GM19395 (cell line): ENCODE measurements around the gene CELA3B.
"Not testable (repeated sequence)": the region's sequence is repeated elsewhere in the genome, so short reads cannot be mapped to it uniquely, and the experiment has no call there.

Experiments used
- ATAC-seq: cut with Tn5 transposase; IDR thresholded peaks from one replicate; pipeline ENCODE4 v1.9.1; 2021; ENCODE audit warnings: mild to moderate bottlenecking, moderate library complexity; ENCODE audit not compliant: unreplicated experiment

The CELA3B gene

DNA sequence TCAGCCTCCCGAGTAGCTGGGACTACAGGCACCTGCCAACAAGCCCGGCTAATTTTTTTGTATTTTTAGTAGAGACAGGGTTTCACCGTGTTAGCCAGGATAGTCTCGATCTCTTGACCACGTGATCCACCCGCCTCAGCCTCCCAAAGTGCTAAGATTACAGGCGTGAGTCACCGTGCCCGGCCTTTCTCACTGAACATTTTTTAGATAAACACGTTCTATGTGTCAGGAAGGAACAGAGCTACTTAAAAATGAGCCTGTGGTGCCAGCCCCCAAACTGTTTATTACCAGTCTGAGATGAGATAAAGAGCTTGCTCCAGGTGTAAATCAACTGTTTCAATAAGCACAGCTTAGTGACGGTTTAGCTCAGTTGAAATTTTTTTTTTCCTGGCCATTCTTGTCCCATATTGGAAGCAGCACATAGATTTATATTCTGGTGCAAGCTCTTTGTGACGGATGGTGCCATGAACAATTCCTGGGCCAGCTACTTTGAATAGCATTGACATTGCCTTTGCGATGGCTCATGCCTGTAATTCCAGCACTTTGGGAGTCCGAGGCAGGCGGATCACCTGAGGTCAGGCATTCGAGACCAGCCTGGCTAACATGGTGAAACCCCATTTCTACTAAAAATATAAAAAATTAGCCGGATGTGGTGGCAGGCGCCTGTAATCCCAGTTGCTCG lies 33.7 kb upstream of the CELA3B start:
- ATAC-seq = not testable (repeated sequence)

DNA sequence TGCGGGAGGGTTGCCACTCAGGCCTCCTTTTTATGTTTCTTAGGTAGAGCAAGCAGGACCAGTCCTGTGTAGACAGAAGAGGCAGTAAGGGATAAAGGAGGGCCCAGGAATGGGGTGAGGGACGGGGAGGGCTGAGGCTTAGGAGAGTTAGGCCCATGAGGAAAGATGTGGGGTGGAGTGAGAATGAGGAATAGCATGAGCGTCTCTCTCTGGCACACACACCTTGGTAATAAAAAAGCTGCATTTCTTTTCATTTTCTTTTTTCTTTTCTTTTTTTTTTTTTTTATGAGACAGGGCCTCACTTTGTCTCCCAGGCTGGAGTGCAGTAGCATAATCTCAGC lies 32.1 kb upstream of the CELA3B start:
- no peak for ATAC-seq

DNA sequence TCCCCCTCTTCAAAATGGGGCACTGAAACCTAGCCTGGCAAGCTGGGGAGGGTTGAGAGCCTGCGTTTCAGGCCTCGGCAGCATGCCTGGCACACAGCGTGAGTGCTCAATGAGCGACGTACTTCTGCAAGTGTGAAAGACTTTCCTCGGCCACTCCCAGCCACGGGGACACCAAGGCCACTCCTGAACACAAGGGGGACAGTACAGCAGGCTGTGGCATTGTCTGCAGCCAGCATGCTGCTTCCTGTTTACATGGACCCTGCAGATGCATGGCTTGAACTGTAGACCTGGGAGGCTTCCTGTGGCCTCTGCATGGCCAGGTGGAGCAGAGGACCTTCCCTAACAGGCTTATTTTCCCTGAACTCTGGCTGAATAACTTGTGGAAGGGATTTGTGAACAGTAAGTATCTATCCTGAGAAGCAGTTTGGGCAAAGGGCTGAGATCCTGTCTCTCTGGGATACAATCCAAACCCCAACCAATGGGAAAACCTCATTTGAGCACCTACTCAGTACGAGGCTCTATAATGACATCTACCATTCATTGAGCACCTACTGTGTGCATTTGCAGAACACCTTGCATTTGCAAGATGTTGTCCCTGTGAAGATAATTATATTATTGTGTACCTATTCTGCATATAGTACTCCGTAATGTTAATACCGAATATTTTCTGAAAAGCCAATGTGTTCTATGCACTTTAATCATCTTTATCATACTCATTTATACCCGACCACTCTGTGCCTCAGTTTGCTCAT lies 29.8 kb upstream of the CELA3B start:
- no peak for ATAC-seq

DNA sequence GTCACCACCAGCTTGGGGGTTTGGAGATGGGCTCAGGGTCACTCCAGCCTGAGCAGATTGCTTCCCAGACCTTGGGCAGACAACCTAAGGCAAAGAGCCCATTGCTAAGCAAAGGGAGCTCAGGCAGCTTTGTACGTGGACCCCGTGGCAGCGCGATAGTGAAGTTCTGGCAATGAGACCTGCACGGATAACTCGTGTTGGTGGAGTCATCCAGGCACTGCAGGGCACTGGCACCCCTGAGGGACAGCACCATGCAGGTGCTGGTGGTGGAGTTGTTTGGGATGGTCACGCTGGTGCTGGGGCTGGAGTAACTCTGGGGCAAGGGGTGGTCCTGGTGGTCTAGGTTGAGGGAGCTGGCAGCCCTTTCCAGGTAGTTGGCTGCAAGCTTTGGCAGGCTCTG lies 26.1 kb upstream of the CELA3B start:
- no peak for ATAC-seq

DNA sequence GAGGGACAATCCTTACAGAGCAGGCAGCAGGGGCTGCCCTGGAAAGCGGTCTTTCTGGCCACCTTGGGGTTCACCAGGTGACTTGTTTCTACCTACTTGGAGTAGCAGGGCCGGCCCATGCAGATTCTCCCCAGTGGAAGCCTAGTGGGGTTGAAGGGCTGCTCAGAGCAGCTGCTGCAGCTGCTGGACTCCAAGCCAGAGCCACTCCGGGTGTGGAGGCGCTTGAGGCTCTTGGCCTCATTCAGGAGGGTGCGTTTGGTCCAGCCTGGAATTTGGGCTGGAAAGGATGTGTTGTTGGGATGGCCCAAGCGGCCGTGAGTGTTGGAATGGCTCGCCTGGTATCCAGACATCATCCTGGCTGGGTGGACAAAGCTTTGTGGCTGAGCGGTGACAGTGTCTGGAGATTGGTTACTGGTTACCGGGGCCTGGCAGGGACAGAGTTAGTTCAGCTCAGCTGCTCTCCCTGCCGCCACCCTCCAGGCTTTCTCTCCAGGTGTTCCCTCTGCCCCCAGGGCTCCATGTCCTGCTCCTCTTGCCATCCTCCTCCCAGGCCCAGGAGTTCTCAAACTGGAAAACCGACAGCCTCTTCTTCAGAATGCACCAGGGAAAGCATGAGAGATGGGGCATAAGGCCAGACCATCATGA lies 25.5 kb upstream of the CELA3B start:
- ATAC-seq = no peak

DNA sequence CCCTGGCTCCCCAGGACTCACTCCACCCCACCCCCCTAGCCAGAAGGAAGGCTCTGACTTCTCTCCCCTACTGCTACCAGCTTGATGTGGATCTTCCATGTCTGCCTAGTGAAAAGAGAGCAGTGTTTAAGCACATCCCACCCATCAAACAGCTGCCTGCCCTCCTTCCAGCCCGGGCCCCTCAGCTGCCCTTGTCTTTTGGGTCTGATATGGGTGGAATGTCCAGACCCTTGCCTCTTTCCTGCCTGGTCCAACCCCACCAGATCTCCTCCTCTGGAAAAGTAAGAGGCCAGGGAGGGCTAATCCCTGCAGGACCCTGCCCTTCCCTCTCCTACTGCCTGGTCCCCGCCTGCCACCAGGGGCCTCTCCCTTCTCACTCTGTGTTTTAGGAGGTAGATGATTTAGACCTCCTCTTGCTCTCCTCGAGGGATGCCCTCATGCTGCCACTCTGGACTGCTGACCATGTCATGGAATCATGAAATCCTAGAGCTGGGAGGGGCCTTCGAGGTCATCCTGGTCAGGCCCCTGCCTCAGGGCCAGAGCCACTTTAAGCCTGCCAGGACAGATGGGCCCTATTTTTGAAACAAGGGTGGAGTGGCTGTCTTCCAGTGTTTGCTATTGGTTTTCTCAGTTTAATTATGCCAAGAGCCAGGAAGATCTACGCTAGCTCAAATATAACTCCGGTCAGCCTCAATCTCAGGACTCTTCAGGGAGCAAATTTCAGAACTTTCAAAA lies 23.9 kb upstream of the CELA3B start:
- no peak for ATAC-seq

DNA sequence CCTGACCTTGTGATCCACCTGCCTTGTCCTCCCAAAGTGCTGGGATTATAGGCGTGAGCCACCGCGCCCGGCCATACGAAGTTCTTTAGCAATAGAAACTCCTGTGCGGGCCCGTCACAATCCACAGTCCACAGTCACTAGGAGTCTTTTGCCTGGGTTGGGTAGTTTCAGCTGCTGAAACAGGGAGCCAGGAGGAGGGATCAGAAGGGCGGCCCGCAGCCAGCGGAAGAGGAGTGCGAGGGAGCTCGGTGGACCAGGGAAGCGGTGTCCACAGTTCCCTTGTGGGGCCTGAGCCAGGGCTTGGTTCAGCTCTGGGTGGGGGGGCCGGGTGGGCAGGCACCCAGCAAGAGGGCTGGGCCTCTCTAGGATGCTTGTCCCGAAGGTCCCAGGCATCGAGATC lies 21.8 kb upstream of the CELA3B start:
- no peak for ATAC-seq

DNA sequence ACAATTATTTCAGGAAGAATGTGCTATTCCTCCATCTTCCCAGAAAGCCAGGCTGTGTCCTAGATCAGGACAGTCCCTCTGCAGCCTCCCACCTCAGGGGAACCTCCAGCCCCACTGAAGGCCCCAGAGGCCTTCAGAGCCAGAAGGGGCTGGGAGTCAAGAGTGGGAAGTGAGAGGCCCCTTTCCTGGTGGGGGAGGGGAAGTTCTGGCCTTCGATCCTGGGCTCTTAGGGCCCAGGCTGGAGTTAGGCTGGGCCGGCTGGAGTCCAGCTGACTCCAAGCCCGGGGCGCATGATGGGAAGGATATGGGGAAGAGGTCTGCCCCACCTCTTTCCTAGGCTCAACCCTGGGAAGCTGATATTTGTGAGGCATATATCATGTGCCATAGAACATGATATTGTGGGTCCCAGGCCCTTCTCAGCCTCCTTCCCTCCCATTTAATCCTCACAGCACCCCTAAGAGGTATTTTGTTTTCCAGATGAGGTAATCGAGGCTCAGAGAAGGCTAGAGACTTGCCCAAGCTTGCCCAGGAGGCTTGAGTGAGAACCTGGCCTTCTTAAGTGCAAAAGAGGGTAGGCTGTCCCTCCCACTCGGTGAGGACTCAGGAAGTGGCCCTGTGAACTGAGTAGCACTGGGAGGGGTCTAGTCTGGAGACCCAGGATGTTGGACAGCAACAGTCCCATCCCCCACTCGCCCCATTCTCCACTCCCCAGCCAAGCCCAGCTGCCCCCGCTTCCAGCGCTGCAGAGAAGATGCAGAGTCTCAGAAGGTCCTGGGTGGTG lies 21.1 kb upstream of the CELA3B start:
- ATAC-seq = no peak

DNA sequence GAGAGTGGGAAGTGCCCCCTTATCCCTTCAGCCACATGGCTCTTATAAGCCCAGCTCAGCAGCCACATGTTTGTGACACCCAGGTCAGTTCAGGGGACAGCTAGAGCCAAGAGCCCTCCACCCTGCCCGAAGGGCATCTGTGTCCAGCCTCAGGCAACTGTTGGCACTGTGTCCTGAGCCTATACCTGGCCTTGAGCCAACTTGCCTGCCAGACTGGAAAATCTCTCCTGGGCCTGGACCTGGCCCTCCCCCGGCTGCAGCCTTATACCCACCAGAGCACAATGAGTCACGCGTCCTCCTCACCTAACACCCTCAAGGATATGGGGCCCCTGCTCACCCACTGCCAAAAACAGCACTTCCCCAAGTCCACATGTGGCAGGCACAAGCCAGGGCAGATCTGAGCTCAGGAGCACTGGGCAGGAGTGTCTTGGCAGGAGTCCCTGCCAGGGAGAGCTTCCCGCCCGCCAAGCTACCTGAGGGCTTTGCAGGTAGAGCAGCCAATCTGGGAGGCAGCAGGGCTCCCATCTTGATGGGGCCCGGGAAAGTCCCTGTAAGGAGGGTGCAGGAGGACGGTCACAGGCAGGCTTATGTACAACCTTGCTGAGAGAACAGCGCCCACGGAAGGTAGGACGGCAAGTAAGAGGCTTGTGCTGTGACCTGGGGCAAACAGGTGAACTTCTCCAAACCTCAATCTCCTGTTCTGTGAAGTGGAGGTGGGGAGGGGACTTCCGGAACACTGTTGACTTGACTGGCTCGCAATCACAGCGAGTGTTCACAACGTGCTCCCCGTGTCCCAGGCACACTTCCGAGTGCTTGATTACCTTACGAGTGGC lies 19.9 kb upstream of the CELA3B start:
- ATAC-seq = no peak

DNA sequence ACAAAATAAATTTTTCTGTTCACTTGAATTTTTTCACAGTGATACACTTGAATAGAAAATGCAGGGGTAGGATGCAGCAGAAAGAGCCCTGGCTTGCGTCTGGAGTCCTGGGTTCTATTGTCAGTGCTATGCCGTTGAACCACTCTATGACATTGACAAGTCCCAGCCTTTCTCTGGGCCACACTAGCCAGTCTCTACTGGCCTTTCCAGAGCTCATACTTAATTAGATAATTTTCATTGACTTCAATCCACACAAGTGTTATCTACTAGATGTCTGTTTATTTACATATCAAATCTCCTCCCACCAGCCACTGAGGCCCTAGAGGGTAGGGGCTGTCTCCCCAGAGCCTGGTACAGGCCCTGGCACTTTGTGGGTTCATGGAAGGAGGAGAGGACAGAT lies 15.5 kb upstream of the CELA3B start:
- ATAC-seq = no peak

DNA sequence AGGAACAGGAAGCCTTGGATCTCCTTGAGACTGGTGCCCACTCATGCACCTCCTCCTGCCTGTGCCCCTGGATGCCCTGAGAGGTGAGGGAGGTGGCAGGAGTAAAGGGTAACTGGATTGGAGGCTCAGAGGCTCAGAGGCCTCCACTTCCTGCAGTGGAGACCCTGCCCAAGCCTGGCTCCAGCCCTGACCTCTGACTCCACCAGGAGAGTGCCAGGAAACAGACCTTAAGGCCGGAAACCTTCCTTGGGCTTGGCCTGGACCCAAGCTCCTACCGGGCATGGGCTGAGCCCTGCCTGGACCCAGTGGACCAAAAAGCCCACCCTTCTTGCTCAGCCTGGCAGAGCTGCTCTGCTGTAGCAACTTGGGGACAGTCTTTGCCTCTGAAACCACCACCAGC lies 15.0 kb upstream of the CELA3B start:
- no peak for ATAC-seq

DNA sequence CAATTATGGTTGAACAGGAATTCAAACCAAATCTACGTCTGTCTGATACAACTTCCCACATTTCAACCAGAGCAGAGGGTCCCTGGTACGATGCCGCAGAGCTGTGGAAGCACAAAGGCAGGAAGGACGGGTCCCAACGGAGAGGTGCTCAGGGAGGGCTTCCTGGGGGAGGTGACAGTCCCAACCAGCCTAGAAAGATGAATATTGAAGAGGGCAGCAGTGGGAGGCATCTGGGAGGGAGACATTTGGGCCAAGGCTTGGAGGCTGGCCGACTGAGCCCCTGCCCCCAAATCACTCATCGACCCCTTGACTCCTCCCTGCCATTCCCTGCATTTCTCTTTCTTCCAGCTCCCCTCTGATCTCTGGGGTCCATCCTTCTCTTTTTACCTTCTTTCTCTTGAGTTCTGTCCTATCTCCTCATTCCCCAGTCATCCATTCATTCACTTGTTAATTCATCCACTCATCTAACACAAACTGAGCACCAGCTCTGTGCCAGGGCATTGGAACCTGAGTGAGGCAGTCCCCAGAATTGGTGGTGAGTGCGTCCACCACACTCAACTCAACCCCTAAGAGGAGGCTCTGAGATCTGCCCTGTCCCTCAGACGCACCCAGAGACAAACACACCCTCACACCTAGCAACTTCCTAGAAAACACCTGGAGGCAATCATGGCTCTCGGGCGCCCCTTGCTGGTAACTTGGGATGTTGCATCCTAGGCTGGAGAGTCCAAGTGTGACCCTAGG lies 13.2 kb upstream of the CELA3B start:
- no peak for ATAC-seq

DNA sequence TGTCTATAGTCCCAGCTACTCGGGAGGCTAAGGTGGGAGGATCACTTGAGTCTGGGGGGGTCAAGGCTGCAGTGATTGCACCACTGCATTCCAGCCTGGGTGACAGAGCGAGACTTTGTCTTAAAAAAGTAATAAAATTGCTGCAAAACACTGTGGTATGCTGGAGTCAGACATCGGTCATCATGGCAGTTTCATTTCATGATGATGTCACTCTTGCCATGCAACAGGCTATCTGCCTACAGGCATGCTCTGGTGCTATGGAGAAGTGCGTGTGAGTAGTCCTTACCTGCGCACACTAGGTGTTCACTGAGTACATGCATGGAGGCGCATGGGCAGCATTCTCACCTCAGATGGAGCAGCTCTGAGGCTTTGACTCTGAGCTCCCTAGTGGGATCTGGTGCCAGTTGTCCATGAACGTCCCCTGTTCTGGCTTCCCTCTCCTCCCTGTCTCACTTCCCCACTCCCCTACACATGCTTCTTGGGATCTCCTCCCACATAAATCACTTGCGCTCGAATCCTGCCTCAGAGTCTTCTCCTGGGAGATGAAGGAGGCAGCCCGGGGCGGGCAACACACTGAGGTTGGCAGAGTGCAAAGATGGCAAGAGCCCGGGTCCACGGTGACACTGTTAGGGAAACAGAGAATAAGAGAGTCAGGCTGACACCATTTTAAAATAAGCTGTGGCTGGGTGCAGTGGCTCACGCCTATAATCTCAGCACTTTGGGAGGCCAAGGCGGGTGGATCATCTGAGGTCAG lies 10.4 kb upstream of the CELA3B start:
- no peak for ATAC-seq

DNA sequence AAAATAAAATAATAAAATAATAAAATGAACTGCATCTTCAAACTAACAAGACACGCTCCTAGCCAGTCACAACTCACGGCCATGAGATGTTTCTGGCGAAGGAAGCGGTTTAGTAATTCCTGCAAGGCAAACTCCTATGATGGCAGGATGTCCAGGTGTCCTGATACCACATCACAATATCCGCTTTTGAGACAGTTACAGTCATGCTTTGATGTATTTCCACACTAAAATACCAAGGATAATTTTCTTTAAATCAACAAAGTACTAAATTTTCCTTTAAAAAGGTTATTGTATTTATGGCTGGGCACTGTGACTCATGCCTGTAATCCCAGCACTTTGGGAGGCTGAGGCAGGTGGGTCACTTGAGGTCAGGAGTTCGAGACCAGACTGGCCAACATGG lies 9.6 kb upstream of the CELA3B start:
- ATAC-seq = not testable (repeated sequence)

DNA sequence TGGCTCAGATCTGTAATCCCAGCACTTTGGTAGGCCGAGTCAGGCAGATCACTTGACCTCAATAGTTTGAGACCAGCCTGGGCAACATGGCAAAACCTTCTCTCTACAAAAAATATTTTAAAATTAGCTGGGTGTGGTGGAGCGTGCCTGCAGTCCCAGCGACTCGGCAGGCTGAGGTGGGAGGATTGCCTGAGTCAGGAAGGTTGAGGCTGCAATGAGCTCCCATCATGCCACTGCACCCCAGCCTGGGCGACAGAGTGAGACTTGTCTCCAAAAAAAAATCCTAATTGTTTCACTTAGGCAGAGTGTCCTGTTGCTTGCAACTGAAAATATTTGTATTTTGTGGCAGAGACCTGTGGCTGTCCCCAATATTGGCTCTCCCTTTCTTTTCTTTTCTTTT lies 7.8 kb upstream of the CELA3B start:
- not testable (repeated sequence) for ATAC-seq

DNA sequence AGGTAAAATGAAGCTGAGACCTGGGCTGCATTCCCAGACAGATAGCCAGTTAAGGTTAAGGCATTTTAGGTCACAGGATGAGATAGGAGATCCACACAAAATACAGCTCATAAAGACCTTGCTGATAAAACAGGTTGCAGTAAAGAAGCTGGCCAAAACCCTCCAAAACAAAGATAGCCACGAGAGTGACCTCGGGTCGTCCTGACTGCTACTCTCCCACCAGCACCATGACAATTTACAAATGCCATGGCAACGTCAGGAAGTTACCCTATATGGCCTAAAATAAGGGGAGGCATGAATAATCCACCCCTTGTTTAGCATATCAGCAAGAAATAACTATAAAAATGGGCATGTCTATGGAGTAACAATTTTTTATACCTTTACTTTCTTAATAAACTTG lies 6.3 kb upstream of the CELA3B start:
- ATAC-seq = not testable (repeated sequence)

DNA sequence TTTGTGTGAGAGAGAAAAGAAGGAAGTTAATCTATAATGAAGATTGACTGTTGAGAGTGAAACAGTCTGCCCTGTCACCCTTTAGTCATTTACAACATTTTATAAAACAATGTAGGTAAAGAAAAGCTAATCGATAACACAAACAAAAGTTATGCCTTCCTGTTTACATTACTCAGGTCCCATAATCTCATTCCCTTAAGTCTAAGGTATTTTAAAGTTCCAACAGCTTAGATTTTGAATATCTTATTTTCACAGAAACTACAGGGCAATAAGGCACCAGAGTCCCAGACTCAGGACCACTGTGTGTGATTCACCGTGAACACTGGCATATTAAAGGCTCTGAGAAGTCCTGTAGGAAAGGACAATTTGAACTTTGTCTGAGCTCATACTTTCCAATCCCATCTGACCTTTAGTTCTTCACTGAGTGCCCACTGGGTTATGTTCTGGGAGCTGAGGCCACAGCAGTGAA lies 3.8 kb upstream of the CELA3B start:
- not testable (repeated sequence) for ATAC-seq

DNA sequence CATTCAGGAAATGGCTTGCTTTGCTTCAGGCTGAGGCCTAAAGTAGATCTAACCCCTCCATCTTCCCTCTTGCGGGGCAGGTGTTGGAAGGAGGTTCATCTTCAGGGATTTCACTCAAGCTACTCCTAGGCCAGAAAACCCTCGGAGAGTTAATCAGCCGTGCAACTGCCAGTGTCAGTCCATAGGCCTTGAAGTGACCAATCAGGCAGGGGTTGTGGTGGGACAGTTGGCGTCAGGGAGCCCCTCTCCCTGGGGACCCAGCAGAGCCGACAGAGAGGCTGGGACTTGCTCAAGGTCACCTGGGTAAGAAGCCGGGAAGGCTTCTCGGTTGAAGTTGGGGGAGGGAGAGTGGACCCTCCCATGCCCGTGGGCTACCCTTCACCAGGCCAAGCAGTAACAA lies 2.9 kb upstream of the CELA3B start:
- not testable (repeated sequence) for ATAC-seq
